ENCODE data around the gene PXYLP1. TPM values are rescaled to one million over a fixed set of nuclear protein-coding genes. Genes with fewer than 3 reads are reported as not detected.

The PXYLP1 gene
- total and polyA plus RNA-seq, 10 of the 15 experiments (the other 5 are each of a cell fraction or from before 2014, with no cell fraction given), result 0.06 to 1.7 (median 0.35) TPM

DNA sequence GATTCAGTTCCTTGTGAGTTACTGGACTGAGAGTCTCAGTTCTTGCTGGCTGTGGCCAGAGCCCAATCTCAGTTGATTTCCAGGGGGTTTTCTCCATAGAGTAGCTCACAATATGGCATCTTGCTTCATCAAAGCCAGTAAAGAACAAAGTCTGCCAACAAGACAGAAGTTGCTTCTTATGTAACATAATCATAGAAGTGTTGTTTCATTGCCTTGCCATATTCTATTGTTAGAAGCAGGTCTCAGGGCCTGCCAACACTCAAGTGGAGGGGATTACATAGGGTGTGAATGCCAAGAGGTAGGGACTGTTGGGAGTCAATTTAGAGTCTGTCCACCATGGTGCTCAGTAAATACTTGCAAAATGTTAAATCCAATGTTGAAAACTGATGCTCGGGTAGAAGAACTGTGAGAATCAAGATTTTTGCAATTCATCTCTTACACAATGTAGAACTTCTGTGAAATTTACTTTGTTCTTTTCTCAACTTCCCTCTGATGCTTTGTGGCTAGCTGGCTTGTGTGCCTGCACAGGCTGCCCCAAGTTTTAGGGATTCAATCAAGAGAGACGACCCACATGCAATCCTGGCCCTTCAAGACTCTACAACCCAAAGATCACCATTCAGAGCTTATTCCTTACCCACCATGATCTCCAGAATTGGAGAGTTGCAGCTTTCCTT, 13.3 kb upstream of the PXYLP1 start:
- Histone ChIP-seq H3K79me2 (ENCODE audit: control insufficient read depth, insufficient read depth, low read length) (no peaks in the 10 kb centered on the region), H3K36me3 (ENCODE audit: control insufficient read depth in 2 of 2, insufficient read depth in 2 of 2, low read length in 1 of 2) (no peaks in the 10 kb centered on the region), H3K4me1 (ENCODE audit: control insufficient read depth, insufficient read depth, low read length) (no peaks in the 10 kb centered on the region), H3K4me3 (no peak overlapping the region), H3K27ac (ENCODE audit: control insufficient read depth, insufficient read depth) (no peak overlapping the region), H3K4me2 (ENCODE audit: control insufficient read depth, insufficient read depth) (no peak overlapping the region), H3K9me3 (replicated peaks; ENCODE audit: control insufficient read depth, insufficient read depth, low read length) (no peaks in the 10 kb centered on the region; the same call in 2 of the 3 replicates), H2AFZ (ENCODE audit: control insufficient read depth, low read depth, low read length) (no peak overlapping the region), H3K27me3 (replicated peaks in 1 of 2; ENCODE audit: control insufficient read depth in 2 of 2, insufficient read depth in 2 of 2, low read length in 1 of 2) (peaks cover 3 to 4% of the 10 kb centered on the region in 2 experiments; a peak in 2 of 4 replicates), H3K9ac (ENCODE audit: control insufficient read depth, insufficient read depth, low read length) (no peak overlapping the region), H4K20me1 (ENCODE audit: control insufficient read depth, insufficient read depth) (no peaks in the 10 kb centered on the region)
- no TSS peak for BruUV-seq (replicated peaks)
- 22% methylated on average over 2 of the region's 2 CpGs for WGBS (ENCODE audit: insufficient coverage, insufficient replicate concordance, low lambda C conversion rate, missing lambda C conversion rate)
- TF ChIP-seq CREB1 (IDR thresholded peaks at IDR 0.05; ENCODE audit: low read depth) (no peak), IKZF1 (conservative IDR thresholded peaks at IDR 0.05) (no peak), POLR2A (IDR thresholded peaks at IDR 0.05; ENCODE audit: low read depth, low read length) (no peak)
- TF ChIP-seq, protein P1, sequence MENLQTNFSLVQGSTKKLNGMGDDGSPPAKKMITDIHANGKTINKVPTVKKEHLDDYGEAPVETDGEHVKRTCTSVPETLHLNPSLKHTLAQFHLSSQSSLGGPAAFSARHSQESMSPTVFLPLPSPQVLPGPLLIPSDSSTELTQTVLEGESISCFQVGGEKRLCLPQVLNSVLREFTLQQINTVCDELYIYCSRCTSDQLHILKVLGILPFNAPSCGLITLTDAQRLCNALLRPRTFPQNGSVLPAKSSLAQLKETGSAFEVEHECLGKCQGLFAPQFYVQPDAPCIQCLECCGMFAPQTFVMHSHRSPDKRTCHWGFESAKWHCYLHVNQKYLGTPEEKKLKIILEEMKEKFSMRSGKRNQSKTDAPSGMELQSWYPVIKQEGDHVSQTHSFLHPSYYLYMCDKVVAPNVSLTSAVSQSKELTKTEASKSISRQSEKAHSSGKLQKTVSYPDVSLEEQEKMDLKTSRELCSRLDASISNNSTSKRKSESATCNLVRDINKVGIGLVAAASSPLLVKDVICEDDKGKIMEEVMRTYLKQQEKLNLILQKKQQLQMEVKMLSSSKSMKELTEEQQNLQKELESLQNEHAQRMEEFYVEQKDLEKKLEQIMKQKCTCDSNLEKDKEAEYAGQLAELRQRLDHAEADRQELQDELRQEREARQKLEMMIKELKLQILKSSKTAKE (IDR thresholded peaks at IDR 0.05; ENCODE audit: low read depth, poor library complexity, severe bottlenecking), result no peak
- in situ Hi-C loops (cut with MboI) (no loop called here), intact Hi-C loops (cut with micrococcal nuclease; ENCODE audit: unreplicated experiment) (no loop called here)
- CTCF ChIA-PET, result interaction anchor here (2.5 kb wide), 1 partner anchor 13 kb away, joined by 10 read pairs; the partner anchor contains the start of gene PXYLP1
- SMC1A ChIA-PET (ENCODE audit: uncharacterized antibody, unreplicated experiment), result interaction anchor here (0.7 to 1.1 kb wide), 2 partner anchors 10 to 498 kb away, joined by 3 to 6 read pairs; no protein-coding TSS in a partner anchor
- RAD21 ChIA-PET (ENCODE audit: unreplicated experiment), result no interaction called here
- FAIRE-seq, result no peak
- POLR2A ChIA-PET, result no interaction called here
- DNase-seq (ENCODE audit: low read depth, low spot score), result no peak
- no peak for ATAC-seq

DNA sequence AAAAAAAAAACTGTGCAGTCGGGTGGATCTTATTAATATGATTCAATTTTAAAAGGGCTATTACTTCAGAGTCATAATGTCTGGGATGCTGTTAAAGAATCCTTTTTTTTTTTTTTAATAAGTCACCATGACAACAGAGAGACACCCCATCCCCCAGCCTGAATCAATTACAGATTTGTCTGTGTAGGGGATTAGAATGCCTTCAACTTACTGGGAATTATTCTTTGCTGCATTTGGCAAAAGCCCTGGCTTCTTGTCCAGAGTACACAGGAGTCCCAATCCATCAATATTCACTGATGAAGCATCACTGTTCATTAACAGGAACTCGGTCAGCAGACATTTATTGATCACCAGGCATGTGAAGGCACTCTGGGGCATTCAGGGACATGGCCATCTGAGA, 12.7 kb upstream of the PXYLP1 start:
- ChIA-PET CTCF (interaction anchor here (2.5 kb wide), 1 partner anchor 13 kb away, joined by 10 read pairs; the partner anchor contains the start of gene PXYLP1), POLR2A (no interaction called here), SMC1A (ENCODE audit: uncharacterized antibody, unreplicated experiment) (interaction anchor here (0.7 kb wide), 1 partner anchor 497 kb away, joined by 3 read pairs; no protein-coding TSS in a partner anchor), RAD21 (ENCODE audit: unreplicated experiment) (no interaction called here)
- Histone ChIP-seq H3K4me1 (ENCODE audit: control insufficient read depth, insufficient read depth, low read length) (no peaks in the 10 kb centered on the region), H3K36me3 (ENCODE audit: control insufficient read depth in 2 of 2, insufficient read depth in 2 of 2, low read length in 1 of 2) (no peaks in the 10 kb centered on the region), H3K4me2 (ENCODE audit: control insufficient read depth, insufficient read depth) (no peak overlapping the region), H3K79me2 (ENCODE audit: control insufficient read depth, insufficient read depth, low read length) (no peaks in the 10 kb centered on the region), H3K27ac (ENCODE audit: control insufficient read depth, insufficient read depth) (no peak overlapping the region), H3K9me3 (replicated peaks; ENCODE audit: control insufficient read depth, insufficient read depth, low read length) (no peaks in the 10 kb centered on the region; the same call in 2 of the 3 replicates), H3K4me3 (no peak overlapping the region), H3K9ac (ENCODE audit: control insufficient read depth, insufficient read depth, low read length) (no peak overlapping the region), H2AFZ (ENCODE audit: control insufficient read depth, low read depth, low read length) (no peak overlapping the region), H4K20me1 (ENCODE audit: control insufficient read depth, insufficient read depth) (no peaks in the 10 kb centered on the region), H3K27me3 (replicated peaks in 1 of 2; ENCODE audit: control insufficient read depth in 2 of 2, insufficient read depth in 2 of 2, low read length in 1 of 2) (peaks cover 3 to 4% of the 10 kb centered on the region in 2 experiments; a peak in 2 of 4 replicates)
- 5% methylated on average over 2 of the region's 2 CpGs for WGBS (ENCODE audit: insufficient coverage, insufficient replicate concordance, low lambda C conversion rate, missing lambda C conversion rate)
- in situ Hi-C loops (cut with MboI) (no loop called here), intact Hi-C loops (cut with micrococcal nuclease; ENCODE audit: unreplicated experiment) (no loop called here)
- ATAC-seq (no peak), DNase-seq (ENCODE audit: low read depth, low spot score) (no peak), FAIRE-seq (no peak)
- no TSS peak for BruUV-seq (replicated peaks)
- TF ChIP-seq, protein P2, sequence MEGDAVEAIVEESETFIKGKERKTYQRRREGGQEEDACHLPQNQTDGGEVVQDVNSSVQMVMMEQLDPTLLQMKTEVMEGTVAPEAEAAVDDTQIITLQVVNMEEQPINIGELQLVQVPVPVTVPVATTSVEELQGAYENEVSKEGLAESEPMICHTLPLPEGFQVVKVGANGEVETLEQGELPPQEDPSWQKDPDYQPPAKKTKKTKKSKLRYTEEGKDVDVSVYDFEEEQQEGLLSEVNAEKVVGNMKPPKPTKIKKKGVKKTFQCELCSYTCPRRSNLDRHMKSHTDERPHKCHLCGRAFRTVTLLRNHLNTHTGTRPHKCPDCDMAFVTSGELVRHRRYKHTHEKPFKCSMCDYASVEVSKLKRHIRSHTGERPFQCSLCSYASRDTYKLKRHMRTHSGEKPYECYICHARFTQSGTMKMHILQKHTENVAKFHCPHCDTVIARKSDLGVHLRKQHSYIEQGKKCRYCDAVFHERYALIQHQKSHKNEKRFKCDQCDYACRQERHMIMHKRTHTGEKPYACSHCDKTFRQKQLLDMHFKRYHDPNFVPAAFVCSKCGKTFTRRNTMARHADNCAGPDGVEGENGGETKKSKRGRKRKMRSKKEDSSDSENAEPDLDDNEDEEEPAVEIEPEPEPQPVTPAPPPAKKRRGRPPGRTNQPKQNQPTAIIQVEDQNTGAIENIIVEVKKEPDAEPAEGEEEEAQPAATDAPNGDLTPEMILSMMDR (IDR thresholded peaks at IDR 0.05 in 2 of 3, conservative IDR thresholded peaks at IDR 0.05 in 1 of 3; ENCODE audit: control insufficient read depth in 2 of 3, extremely low read depth in 1 of 3, insufficient read depth in 1 of 3, low read depth in 3 of 3, low read length in 3 of 3), result no peak
- no peak for TF ChIP-seq ZNF274 (IDR thresholded peaks at IDR 0.05; ENCODE audit: insufficient read depth, insufficient read length)
- TF ChIP-seq RAD21 (IDR thresholded peaks at IDR 0.05; ENCODE audit: insufficient read depth, low read depth, low read length), result no peak
- TF ChIP-seq MEF2B (IDR thresholded peaks at IDR 0.05; ENCODE audit: partially characterized antibody, poor library complexity, severe bottlenecking), result no peak
- TF ChIP-seq CREB1 (IDR thresholded peaks at IDR 0.05; ENCODE audit: low read depth), result no peak
- no peak for TF ChIP-seq GATAD2B (conservative IDR thresholded peaks at IDR 0.05; ENCODE audit: low read depth)
- TF ChIP-seq SIX5 (IDR thresholded peaks at IDR 0.05; ENCODE audit: low read depth, low read length, severe bottlenecking), result no peak
- no peak for TF ChIP-seq EGR1 (IDR thresholded peaks at IDR 0.05; ENCODE audit: borderline replicate concordance in 1 of 2, low read depth in 2 of 2, low read length in 2 of 2)

All from GM12878 (cell line).